ENCODE data around the gene TMCC2.
"Not testable (repeated sequence)": the region's sequence is repeated elsewhere in the genome, so short reads cannot be mapped to it uniquely, and the experiment has no call there.

TMCC2 gene

GRCh38 chr1:205227584-205228013, at the start of gene TMCC2:
TMCC2 (plus strand) TSS chr1:205227946; CDS start chr1:205228565, 619 bp downstream.
- peak; percentile 65 for DNase-seq

GRCh38 chr1:205179842-205180241, 47.9 kb upstream of the TMCC2 start:
- no peak for DNase-seq

GRCh38 chr1:205180331-205180730, 47.4 kb upstream of the TMCC2 start:
- DNase-seq, result not testable (repeated sequence)

- no peak for DNase-seq
These were observed 44.8 kb upstream of the TMCC2 start for GRCh38 chr1:205182930-205183329.

GRCh38 chr1:205183676-205184335, 43.9 kb upstream of the TMCC2 start:
- no peak for DNase-seq

- no peak for DNase-seq
These were observed 41.6 kb upstream of the TMCC2 start for GRCh38 chr1:205186191-205186590.

- no peak for DNase-seq
These were observed 40.3 kb upstream of the TMCC2 start for GRCh38 chr1:205187420-205187819.

- DNase-seq, result no peak
These were observed 39.6 kb upstream of the TMCC2 start for GRCh38 chr1:205188098-205188497.

GRCh38 chr1:205188596-205188995, 39.1 kb upstream of the TMCC2 start:
- DNase-seq, result no peak

GRCh38 chr1:205189131-205189530, 38.6 kb upstream of the TMCC2 start:
- DNase-seq, result no peak

- DNase-seq, result no peak
These were observed 36.7 kb upstream of the TMCC2 start for GRCh38 chr1:205190845-205191577.

GRCh38 chr1:205191622-205192021, 36.1 kb upstream of the TMCC2 start:
- DNase-seq, result no peak

- no peak for DNase-seq
These were observed 35.5 kb upstream of the TMCC2 start for GRCh38 chr1:205192287-205192686.

- DNase-seq, result no peak
These were observed 28.4 kb upstream of the TMCC2 start for GRCh38 chr1:205199090-205199930.

- DNase-seq, result no peak
These were observed 27.8 kb upstream of the TMCC2 start for GRCh38 chr1:205199931-205200299.

- DNase-seq, result no peak
These were observed 23.2 kb upstream of the TMCC2 start for GRCh38 chr1:205204552-205204951.

GRCh38 chr1:205205055-205205454, 22.7 kb upstream of the TMCC2 start:
- DNase-seq, result no peak

- DNase-seq, result no peak
These were observed 18.9 kb upstream of the TMCC2 start for GRCh38 chr1:205208811-205209210.

GRCh38 chr1:205210756-205211168, 17.0 kb upstream of the TMCC2 start:
- DNase-seq, result no peak

GRCh38 chr1:205211169-205211838, 16.4 kb upstream of the TMCC2 start, which contains the start of gene DSTYK:
DSTYK (minus strand) TSS chr1:205211702; CDS start chr1:205211535, 167 bp downstream.
- peak; percentile 92 for DNase-seq

GRCh38 chr1:205211839-205212536, 15.8 kb upstream of the TMCC2 start:
- DNase-seq, result no peak

- DNase-seq, result no peak
These were observed 13.0 kb upstream of the TMCC2 start for GRCh38 chr1:205214756-205215155.

Data from activated T-cell treated with anti-CD3 and anti-CD28 coated beads for 4 hours (primary cell).